HG03521 (cell line): Measurements from ENCODE around the gene AFAP1.
"Not testable (repeated sequence)": the region's sequence is repeated elsewhere in the genome, so short reads cannot be mapped to it uniquely, and the experiment has no call there.

Experiments used
- ATAC-seq: cut with Tn5 transposase; IDR thresholded peaks from one replicate; pipeline ENCODE4 v1.9.1; 2021; ENCODE audit warnings: mild to moderate bottlenecking, moderate library complexity; ENCODE audit not compliant: unreplicated experiment

The AFAP1 gene

GRCh38 chr4:7950301-7951092, 10.8 kb upstream of the AFAP1 start:
- no peak for ATAC-seq

GRCh38 chr4:7949759-7950158, 10.1 kb upstream of the AFAP1 start:
- ATAC-seq: no peak

- ATAC-seq: no peak
Measured at GRCh38 chr4:7947927-7948326, 8.3 kb upstream of the AFAP1 start.

GRCh38 chr4:7945709-7946380, 6.2 kb upstream of the AFAP1 start:
- ATAC-seq: no peak

GRCh38 chr4:7944599-7945220, 5.0 kb upstream of the AFAP1 start:
- ATAC-seq: no peak

- ATAC-seq: not testable (repeated sequence)
Measured at GRCh38 chr4:7943688-7944087, 4.0 kb upstream of the AFAP1 start.

GRCh38 chr4:7943211-7943610, 3.5 kb upstream of the AFAP1 start:
- no peak for ATAC-seq

- no peak for ATAC-seq
Measured at GRCh38 chr4:7941965-7942496, 2.4 kb upstream of the AFAP1 start.

GRCh38 chr4:7941111-7941964, 1.7 kb upstream of the AFAP1 start:
- no peak for ATAC-seq

GRCh38 chr4:7938609-7939376, 868 bp downstream of the AFAP1 start:
- no peak for ATAC-seq

- no peak for ATAC-seq
Measured at GRCh38 chr4:7938266-7938608, 1.4 kb downstream of the AFAP1 start.

GRCh38 chr4:7937006-7937405, 2.7 kb downstream of the AFAP1 start:
- ATAC-seq: no peak

- ATAC-seq: no peak
Measured at GRCh38 chr4:7933651-7934510, 5.8 kb downstream of the AFAP1 start.

- no peak for ATAC-seq
Measured at GRCh38 chr4:7932287-7932686, 7.4 kb downstream of the AFAP1 start.

- ATAC-seq: no peak
Measured at GRCh38 chr4:7929118-7929951, 10.3 kb downstream of the AFAP1 start.

GRCh38 chr4:7928711-7929110, 10.9 kb downstream of the AFAP1 start:
- ATAC-seq: no peak

- ATAC-seq: no peak
Measured at GRCh38 chr4:7926822-7927221, 12.8 kb downstream of the AFAP1 start.

- no peak for ATAC-seq
Measured at GRCh38 chr4:7924570-7924969, 15.1 kb downstream of the AFAP1 start.
